Measurements from ENCODE around the gene ST8SIA5.
"Not testable (repeated sequence)": the region's sequence is repeated elsewhere in the genome, so short reads cannot be mapped to it uniquely, and the experiment has no call there.

ST8SIA5 gene

DNA sequence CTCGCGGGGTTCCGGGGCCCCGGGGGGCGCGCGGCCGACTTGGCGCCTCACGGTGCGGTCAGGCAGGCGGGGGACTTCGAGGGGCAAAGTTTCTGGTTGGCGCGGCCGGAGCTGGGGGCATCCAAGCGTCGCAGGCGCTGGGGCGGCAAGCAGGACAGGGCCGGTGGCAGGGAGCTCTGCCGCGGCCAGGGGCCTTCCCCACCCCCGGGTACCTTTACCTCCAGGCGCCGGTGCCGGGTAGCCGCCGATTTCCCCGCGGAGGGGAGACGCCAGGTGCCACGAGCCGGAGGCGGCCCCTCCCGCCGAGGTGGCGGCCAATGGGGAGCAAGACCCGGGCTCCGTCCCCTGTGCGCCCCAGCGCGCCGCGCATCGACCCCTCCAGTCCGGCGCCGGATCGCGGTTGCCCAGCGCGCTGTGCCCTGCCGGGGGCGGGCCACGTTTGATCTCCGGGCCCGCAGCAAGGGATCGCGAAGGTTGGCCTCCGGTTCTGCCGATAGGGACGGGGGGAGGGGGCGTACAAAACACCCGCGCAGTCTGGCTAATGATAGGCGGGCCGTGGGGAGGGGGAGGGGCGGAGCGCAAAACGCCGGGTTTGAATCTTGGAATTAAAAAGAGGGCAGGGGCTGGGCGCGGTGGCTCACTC lies at the start of gene ST8SIA5:
Gene ST8SIA5 (minus strand): TSS at position 495 of the 643 bp plus-strand sequence. CDS start 545 bp downstream, outside the sequence.
- DNase-seq (ENCODE audit: extremely low read depth, low read depth): no peak
- TF ChIP-seq, protein P1, sequence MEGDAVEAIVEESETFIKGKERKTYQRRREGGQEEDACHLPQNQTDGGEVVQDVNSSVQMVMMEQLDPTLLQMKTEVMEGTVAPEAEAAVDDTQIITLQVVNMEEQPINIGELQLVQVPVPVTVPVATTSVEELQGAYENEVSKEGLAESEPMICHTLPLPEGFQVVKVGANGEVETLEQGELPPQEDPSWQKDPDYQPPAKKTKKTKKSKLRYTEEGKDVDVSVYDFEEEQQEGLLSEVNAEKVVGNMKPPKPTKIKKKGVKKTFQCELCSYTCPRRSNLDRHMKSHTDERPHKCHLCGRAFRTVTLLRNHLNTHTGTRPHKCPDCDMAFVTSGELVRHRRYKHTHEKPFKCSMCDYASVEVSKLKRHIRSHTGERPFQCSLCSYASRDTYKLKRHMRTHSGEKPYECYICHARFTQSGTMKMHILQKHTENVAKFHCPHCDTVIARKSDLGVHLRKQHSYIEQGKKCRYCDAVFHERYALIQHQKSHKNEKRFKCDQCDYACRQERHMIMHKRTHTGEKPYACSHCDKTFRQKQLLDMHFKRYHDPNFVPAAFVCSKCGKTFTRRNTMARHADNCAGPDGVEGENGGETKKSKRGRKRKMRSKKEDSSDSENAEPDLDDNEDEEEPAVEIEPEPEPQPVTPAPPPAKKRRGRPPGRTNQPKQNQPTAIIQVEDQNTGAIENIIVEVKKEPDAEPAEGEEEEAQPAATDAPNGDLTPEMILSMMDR (IDR thresholded peaks at IDR 0.05; ENCODE audit: low read depth, low read length): no peak

- not testable (repeated sequence) for DNase-seq (ENCODE audit: extremely low read depth, low read depth)
Observed at GRCh38 chr18:46795945-46796344, 39.1 kb upstream of the ST8SIA5 start.

GRCh38 chr18:46794607-46795006 lies 37.8 kb upstream of the ST8SIA5 start:
- TF ChIP-seq, protein P1 (IDR thresholded peaks at IDR 0.05; ENCODE audit: low read depth, low read length): no peak
- no peak for DNase-seq (ENCODE audit: extremely low read depth, low read depth)

- DNase-seq (ENCODE audit: extremely low read depth, low read depth): no peak
- TF ChIP-seq, protein P1 (IDR thresholded peaks at IDR 0.05; ENCODE audit: low read depth, low read length): no peak; the same call in 1 of the 2 replicates
Observed at GRCh38 chr18:46793565-46793964, 36.7 kb upstream of the ST8SIA5 start.

DNA sequence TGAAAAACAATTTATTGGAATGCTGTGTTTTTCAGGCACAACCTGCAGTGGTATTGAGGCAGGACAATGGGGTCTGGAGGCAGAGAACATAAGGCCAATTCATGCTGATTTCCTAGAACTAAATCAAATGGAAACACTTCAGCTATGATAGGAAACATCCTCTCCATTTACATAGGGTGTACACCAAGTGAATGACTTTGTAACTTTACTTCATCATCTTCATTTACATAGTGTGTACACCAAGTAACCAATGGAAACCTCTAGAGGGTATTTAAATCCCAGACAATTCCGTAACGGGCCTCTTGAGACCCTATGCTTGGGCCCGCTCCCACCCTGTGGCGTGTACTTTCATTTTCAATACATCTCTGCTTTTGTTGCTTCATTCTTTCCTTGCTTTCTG lies 32.2 kb upstream of the ST8SIA5 start:
- TF ChIP-seq, protein P1 (IDR thresholded peaks at IDR 0.05; ENCODE audit: low read depth, low read length): no peak
- DNase-seq (ENCODE audit: extremely low read depth, low read depth): no peak

GRCh38 chr18:46787674-46788073 lies 30.8 kb upstream of the ST8SIA5 start:
- no peak for DNase-seq (ENCODE audit: extremely low read depth, low read depth)
- TF ChIP-seq, protein P1 (IDR thresholded peaks at IDR 0.05; ENCODE audit: low read depth, low read length): no peak

DNA sequence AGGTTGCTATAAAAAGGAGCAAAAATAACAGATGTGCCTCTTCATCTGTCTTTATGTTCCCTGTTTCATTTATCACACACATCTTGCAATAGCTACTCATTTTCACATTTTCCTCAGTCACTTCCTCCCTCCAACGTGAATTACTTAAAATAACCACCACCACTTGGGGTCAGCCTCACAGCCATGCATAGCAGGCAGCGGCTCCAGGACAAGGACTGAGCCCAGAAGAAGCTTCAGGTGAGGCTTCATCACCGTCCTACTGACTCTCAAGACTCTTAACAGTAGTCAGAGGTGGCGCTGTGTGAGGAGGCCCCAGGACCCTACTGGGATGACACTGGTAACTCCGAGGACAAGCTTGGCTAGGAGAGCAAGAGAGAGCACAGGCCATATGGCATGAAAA lies 15.5 kb upstream of the ST8SIA5 start:
- DNase-seq (ENCODE audit: extremely low read depth, low read depth): no peak
- TF ChIP-seq, protein P1 (IDR thresholded peaks at IDR 0.05; ENCODE audit: low read depth, low read length): no peak

- TF ChIP-seq, protein P1 (IDR thresholded peaks at IDR 0.05; ENCODE audit: low read depth, low read length): no peak
- no peak for DNase-seq (ENCODE audit: extremely low read depth, low read depth)
Observed at GRCh38 chr18:46771141-46771540, 14.3 kb upstream of the ST8SIA5 start.

Measured in AG09319 (cell line).